GM18526 (cell line): ENCODE measurements around the gene ZNF467.

ENCODE experiments used
- POLR2A ChIP-seq: IDR thresholded peaks from 3 replicates; pipeline ENCODE4 v1.6.1; 2011; ENCODE audit not compliant: insufficient read length; ENCODE audit errors: extremely low read depth

ZNF467 gene

DNA sequence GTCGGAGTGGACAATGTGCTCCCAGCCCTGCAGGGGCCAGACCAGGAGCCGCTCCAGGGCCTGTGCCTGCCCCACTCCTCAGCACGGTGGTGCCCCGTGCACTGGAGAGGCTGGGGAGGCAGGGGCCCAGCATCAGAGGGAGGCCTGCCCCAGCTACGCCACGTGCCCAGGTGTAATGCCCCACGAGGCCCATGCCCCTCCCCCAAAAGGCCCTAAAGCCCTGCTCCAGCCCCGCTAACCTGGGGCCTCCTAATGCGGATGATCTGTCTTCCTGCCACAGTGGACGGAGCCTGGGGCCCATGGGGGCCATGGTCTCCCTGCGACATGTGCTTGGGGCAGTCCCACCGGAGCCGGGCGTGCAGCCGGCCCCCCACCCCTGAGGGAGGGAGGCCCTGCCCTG, 41.1 kb upstream of the ZNF467 start:
- no peak for TF ChIP-seq POLR2A

GRCh38 chr7:149813254-149814035, 40.1 kb upstream of the ZNF467 start:
- no peak for TF ChIP-seq POLR2A

- no peak for TF ChIP-seq POLR2A
Observed at GRCh38 chr7:149811831-149812490, 38.6 kb upstream of the ZNF467 start.

DNA sequence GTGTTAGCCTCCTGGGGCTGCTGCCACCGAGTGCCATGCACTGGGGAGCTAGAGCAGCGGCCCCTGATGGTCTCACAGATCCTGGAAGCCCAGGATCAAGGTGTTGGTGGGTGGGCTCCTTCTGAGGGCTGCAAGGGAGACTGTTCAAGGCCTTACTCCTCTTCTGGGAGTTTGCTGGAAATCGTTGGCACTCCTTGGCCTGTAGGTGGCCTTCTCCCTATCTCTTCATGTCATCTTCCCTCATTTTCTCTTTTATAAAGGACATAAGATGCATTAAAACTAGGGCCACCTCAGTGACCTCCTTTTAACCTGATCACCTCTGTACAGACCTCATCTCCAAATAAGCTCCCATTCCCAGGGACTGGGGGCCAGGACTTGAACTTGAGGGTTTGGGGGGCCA, 37.8 kb upstream of the ZNF467 start:
- no peak for TF ChIP-seq POLR2A

- TF ChIP-seq POLR2A = no peak
Observed at GRCh38 chr7:149809215-149809614, 35.8 kb upstream of the ZNF467 start.

GRCh38 chr7:149808311-149808710, 34.9 kb upstream of the ZNF467 start:
- TF ChIP-seq POLR2A = no peak

DNA sequence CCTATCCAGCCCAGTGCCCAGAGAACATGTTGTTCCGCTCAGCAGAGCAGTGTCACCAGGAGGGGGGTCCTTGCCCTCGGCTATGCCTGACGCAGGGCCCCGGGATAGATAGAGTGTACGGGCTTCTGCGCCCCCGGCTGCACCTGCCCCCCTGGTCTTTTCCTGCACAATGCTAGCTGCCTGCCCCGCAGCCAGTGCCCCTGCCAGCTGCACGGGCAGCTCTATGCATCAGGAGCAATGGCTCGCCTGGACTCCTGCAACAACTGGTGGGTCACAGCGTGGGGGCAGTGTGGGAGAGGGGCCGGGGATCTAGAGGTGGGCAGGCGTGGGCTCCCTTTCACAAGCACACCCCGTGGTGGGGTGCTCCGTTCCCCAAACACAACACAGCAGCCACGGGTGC, 33.3 kb upstream of the ZNF467 start:
- TF ChIP-seq POLR2A = no peak

GRCh38 chr7:149804106-149804505, 30.7 kb upstream of the ZNF467 start:
- no peak for TF ChIP-seq POLR2A

DNA sequence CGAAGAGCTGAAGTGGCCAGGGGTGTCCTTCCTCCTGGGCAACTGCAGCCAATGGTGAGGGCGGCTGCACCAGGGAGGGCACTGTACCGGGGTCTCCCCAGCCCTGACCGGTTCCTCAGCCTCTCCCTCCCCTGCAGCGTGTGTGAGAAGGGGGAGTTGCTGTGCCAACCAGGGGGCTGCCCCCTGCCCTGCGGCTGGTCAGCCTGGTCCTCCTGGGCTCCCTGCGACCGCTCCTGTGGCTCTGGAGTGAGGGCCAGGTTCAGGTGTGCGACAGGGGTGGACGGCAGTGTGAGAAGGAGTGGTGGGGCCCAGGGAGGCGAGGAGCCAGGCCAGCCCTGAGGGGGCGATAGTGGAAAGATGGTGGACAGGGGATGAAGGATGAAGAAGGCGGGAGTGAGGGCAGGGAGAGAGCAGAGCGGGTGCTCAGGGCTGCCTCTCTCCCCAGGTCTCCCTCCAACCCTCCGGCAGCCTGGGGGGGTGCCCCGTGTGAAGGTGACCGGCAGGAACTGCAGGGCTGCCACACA, 30.2 kb upstream of the ZNF467 start:
- TF ChIP-seq POLR2A = no peak

DNA sequence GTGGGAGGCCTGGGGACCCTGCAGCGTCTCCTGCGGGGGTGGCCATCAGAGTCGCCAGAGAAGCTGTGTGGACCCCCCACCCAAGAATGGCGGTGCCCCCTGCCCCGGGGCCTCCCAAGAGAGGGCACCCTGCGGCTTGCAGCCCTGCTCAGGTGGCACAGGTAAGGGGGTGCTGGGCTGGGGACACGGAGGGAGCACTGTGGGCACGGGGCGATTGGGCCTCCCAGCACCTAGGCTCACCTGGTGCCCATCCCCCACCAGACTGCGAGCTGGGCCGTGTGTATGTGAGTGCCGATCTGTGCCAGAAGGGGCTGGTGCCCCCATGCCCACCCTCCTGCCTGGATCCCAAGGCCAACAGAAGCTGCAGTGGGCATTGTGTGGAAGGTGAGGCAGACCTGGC, 29.6 kb upstream of the ZNF467 start:
- no peak for TF ChIP-seq POLR2A

DNA sequence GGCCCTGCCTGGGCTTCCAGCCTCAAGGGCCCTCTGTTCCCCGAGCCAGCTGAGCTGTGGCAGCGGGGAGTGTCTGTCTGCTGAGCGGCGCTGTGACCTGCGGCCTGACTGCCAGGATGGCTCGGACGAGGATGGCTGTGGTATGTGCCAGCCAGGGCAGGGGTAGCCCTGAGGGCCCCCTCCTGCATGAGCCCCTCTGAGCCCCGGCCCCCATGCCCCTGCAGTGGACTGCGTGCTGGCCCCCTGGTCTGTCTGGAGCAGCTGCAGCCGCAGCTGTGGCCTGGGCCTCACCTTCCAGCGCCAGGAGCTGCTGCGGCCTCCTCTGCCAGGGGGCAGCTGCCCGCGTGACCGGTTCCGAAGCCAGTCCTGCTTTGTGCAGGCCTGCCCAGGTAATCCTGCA, 28.4 kb upstream of the ZNF467 start:
- TF ChIP-seq POLR2A = no peak

DNA sequence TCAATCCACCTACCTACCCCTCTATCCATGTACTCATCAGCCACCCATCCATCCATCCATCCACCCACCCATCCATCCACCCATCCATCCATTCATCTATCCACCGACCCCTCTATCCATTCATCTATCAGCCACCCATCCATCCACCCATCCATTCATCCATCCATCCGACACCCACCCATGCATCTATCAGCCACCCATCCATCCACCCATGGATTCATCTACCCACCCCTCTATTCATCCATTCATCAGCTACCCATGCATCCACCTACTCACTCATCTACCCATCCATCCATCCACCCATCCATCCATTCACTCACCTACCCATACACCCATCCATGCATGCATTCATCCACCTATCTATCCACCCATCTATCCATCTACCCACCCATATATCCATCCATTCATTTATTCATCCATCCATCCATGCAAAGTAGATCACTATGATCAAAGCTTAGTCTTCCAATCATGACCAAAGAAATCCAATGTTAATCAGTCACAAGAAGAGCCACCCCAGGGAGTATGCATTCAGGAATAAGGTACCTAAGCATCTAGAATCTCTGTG, 27.7 kb upstream of the ZNF467 start:
- no peak for TF ChIP-seq POLR2A

- no peak for TF ChIP-seq POLR2A
Observed at GRCh38 chr7:149800169-149800555, 26.8 kb upstream of the ZNF467 start.

DNA sequence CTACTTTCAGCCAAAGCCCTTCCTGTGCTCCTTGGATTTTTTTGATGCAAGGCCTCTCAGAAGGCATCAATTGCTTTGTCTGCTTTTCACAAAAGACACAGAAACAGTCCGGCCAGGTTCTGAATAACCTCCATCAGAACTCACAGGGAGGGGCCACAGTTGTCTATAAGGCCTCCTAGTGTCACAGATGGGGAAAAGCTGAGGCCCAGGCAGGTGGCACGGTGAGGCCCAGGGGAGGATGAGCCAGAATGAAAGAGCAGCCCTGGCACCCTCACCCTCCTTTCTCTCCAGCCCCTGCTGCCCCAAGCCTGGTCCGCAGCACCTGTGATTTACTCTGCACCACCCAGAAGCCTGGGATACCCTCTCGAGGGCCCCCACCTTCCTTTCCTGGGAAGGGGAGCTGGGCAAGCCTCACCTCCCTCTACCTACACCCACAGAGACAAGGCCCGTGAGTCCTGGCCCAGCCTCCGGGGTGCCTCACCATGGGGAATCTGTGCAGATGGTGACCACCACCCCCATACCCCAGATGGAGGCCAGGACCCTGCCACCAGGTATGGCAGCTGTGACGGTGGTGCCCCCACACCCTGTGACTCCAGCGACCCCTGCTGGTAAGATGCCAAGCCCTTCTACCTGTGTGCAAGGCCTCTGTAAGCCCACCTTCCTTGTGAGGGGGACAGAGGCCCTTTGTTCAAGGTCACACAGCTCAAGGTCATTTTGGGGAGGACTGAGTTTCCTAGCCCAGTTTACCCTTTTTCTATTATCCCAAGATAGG, 26.2 kb upstream of the ZNF467 start:
- TF ChIP-seq POLR2A = no peak

GRCh38 chr7:149797771-149798170, 24.4 kb upstream of the ZNF467 start:
- no peak for TF ChIP-seq POLR2A

DNA sequence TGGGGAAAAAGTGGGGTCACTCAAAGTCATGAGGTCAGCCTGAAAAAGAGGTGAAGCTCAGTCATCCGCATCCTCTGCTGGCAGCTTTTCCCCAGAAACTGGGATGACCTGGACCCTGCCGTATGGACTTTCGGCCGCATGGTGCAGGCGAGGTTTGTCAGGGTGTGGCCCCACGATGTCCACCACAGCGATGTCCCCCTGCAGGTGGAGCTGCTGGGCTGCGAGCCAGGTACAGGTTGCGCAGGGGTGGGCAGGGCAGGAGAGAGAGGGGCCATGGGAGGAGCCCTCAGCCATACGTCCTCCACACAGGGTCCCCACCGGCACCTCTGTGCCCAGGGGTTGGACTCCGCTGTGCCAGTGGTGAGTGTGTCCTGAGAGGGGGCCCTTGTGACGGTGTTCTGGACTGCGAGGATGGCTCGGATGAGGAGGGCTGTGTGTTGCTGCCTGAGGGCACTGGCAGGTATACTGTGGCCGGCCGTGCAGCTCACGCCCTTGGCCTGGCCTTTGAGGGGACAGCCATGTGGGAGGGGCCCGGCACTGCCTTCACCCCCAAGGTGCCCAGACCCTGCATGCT, 23.0 kb upstream of the ZNF467 start:
- no peak for TF ChIP-seq POLR2A

DNA sequence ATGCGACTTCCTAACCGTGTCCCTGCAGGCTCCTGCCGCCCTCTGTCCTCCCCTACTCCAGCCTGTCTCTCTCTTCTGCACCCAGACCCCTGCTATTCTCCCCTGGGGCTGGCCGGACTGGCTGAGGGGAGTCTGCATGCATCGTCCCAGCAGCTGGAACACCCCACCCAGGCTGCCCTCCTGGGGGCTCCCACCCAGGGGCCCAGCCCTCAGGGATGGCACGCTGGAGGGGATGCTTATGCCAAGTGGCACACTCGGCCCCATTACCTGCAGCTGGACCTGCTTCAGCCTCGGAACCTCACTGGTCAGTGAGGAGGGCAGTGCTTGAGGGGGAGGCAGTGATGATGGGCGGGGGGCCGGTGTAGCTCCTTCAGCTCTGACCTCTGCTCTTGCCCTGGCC, 21.7 kb upstream of the ZNF467 start:
- no peak for TF ChIP-seq POLR2A
